H1 (cell line): ENCODE results near the gene ERC1. TPM values are rescaled to one million over a fixed set of nuclear protein-coding genes. Genes with fewer than 3 reads are reported as not detected.

Source experiments
- CTCF ChIA-PET: fragments of 300-600 bp; sonication (Branson Sonifier 250); formaldehyde crosslinking; loops from one replicate; lab custom pipeline; 2021; ENCODE audit not compliant: partially characterized antibody; lab: Charles Lee
- POLR2A ChIA-PET: fragments of 300-600 bp; sonication (Branson Sonifier 250); formaldehyde crosslinking; loops from one replicate; lab custom pipeline; 2021; ENCODE audit warnings: inconsistent platforms; ENCODE audit not compliant: partially characterized antibody; lab: Charles Lee
- DNase-seq, 2 experiments: peaks; one replicate each; pipeline versions ENCODE4 v3.0.0 to v3.0.0-alpha.2; 2010 to 2022; ENCODE audit warnings: low spot score in 2 of 2, low read depth in 1 of 2, mixed read lengths in 1 of 2
- FAIRE-seq: peaks from 2 replicates; lab custom pipeline; 2011; peaks lifted over from hg19 to GRCh38; lab: Jason Lieb, UNC
- H2AFZ ChIP-seq: 2 replicates; pipeline ENCODE4 v1.8.1; 2012; ENCODE audit warnings: low read length, inconsistent platforms
- H2AK5ac ChIP-seq: 2 replicates; pipeline ENCODE4 v1.6.1; 2013; ENCODE audit warnings: low read depth, low read length
- H2BK120ac ChIP-seq: replicated peaks from 2 replicates; pipeline ENCODE3; 2013; ENCODE audit warnings: low read depth, low read length, inconsistent platforms
- H2BK12ac ChIP-seq: 2 replicates; pipeline ENCODE4 v1.6.1; 2013; ENCODE audit warnings: low read depth, low read length
- H2BK15ac ChIP-seq: 2 replicates; pipeline ENCODE4 v1.6.1; 2013; ENCODE audit warnings: low read length
- H2BK20ac ChIP-seq: 2 replicates; pipeline ENCODE4 v1.6.1; 2013; ENCODE audit warnings: low read length
- H2BK5ac ChIP-seq: 2 replicates; pipeline ENCODE4 v1.6.1; 2013; ENCODE audit warnings: low read depth, low read length
- H3K14ac ChIP-seq: 2 replicates; pipeline ENCODE4 v1.6.1; 2013; ENCODE audit warnings: inconsistent platforms; ENCODE audit not compliant: insufficient read length
- H3K18ac ChIP-seq: 2 replicates; pipeline ENCODE4 v1.6.1; 2013; ENCODE audit warnings: low read length; ENCODE audit errors: extremely low read depth
- H3K23ac ChIP-seq: 2 replicates; pipeline ENCODE4 v1.6.1; 2013; ENCODE audit warnings: inconsistent platforms; ENCODE audit not compliant: insufficient read length
- H3K23me2 ChIP-seq: 2 replicates; pipeline ENCODE4 v1.6.1; 2013; ENCODE audit warnings: low read depth, low read length
- H3K27ac ChIP-seq: 2 replicates; pipeline ENCODE4 v1.6.1; 2011; ENCODE audit warnings: low read depth, low read length, inconsistent platforms
- H3K27me3 ChIP-seq, 4 experiments: replicated peaks in 1 of 4; 1 replicate in 1 of 4; 2 replicates in 3 of 4; pipeline versions ENCODE4 v1.6.1 to v1.8.1; 2011 to 2013; ENCODE audit warnings: low read length in 3 of 4, mild to moderate bottlenecking in 3 of 4, inconsistent platforms in 2 of 4, mixed read lengths in 2 of 4, moderate library complexity in 1 of 4; ENCODE audit not compliant: control insufficient read depth in 3 of 4, insufficient read depth in 3 of 4; ENCODE audit errors: extremely low read depth in 1 of 4
- H3K36me3 ChIP-seq, 4 experiments: 2 replicates each; pipeline versions ENCODE4 v1.6.1 to v1.8.1; 2011 to 2013; ENCODE audit warnings: mild to moderate bottlenecking in 4 of 4, low read length in 3 of 4, moderate library complexity in 2 of 4, control low read depth in 1 of 4, inconsistent platforms in 1 of 4; ENCODE audit not compliant: insufficient read depth in 4 of 4, control insufficient read depth in 2 of 4
- H3K4ac ChIP-seq: replicated peaks from 2 replicates; pipeline ENCODE3; 2013; ENCODE audit warnings: low read length, low read depth, mixed read lengths, inconsistent platforms; ENCODE audit not compliant: insufficient read length
- H3K4me1 ChIP-seq, 4 experiments: replicated peaks in 1 of 4; 1 replicate in 1 of 4; 2 replicates in 3 of 4; pipeline versions ENCODE4 v1.6.1 to v1.8.1; 2011 to 2013; ENCODE audit warnings: low read length in 3 of 4, inconsistent platforms in 2 of 4, mixed read lengths in 1 of 4; ENCODE audit not compliant: insufficient read depth in 4 of 4, control insufficient read depth in 3 of 4
- H3K4me2 ChIP-seq, 2 experiments: 2 replicates each; pipeline versions ENCODE4 v1.6.1 to v1.8.1; 2011 to 2013; ENCODE audit warnings: low read depth in 2 of 2, low read length in 2 of 2, control low read depth in 1 of 2, inconsistent platforms in 1 of 2, mild to moderate bottlenecking in 1 of 2; ENCODE audit not compliant: insufficient read depth in 1 of 2
- H3K4me3 ChIP-seq, 4 experiments: fragments of 200-600, 300-600 bp in 1 of 4; sonication (generic), shearing (Covaris generic), sonication (Bioruptor Twin) in 1 of 4; 2 replicates each; pipeline versions ENCODE4 v1.5.1 to v1.8.1; 2011 to 2016; ENCODE audit warnings: low read length in 4 of 4, low read depth in 3 of 4, control low read depth in 2 of 4, inconsistent platforms in 2 of 4, mild to moderate bottlenecking in 2 of 4, mixed read lengths in 1 of 4, moderate library complexity in 1 of 4; ENCODE audit not compliant: insufficient read depth in 2 of 4; ENCODE audit errors: extremely low read depth in 1 of 4
- H3K56ac ChIP-seq: replicated peaks from 2 replicates; pipeline ENCODE3; 2013; ENCODE audit warnings: low read depth, mild to moderate bottlenecking, mixed read lengths, low read length, inconsistent platforms; ENCODE audit not compliant: insufficient read length
- H3K79me1 ChIP-seq: 2 replicates; pipeline ENCODE4 v1.6.1; 2013; ENCODE audit warnings: low read depth, low read length, control low read depth
- H3K79me2 ChIP-seq, 2 experiments: 2 replicates each; pipeline versions ENCODE4 v1.6.1 to v1.8.1; 2012 to 2013; ENCODE audit warnings: low read length in 2 of 2, mild to moderate bottlenecking in 2 of 2, inconsistent platforms in 1 of 2; ENCODE audit not compliant: insufficient read depth in 2 of 2, control insufficient read depth in 1 of 2
- H3K9ac ChIP-seq, 4 experiments: replicated peaks in 1 of 4; 1 replicate in 1 of 4; 2 replicates in 3 of 4; pipeline versions ENCODE4 v1.6.1 to v1.8.1; 2011 to 2013; ENCODE audit warnings: low read depth in 3 of 4, low read length in 3 of 4, control low read depth in 2 of 4, mild to moderate bottlenecking in 2 of 4, moderate library complexity in 2 of 4, inconsistent platforms in 1 of 4; ENCODE audit errors: extremely low read depth in 1 of 4
- H3K9me3 ChIP-seq, 2 experiments: 2 replicates each; pipeline versions ENCODE4 v1.6.1 to v1.8.1; 2012 to 2013; ENCODE audit warnings: mild to moderate bottlenecking in 2 of 2, moderate library complexity in 2 of 2, control low read depth in 1 of 2, inconsistent platforms in 1 of 2, low read depth in 1 of 2, low read length in 1 of 2, mixed read lengths in 1 of 2; ENCODE audit not compliant: insufficient read depth in 2 of 2
- H4K20me1 ChIP-seq, 2 experiments: replicated peaks in 1 of 2; 2 replicates each; pipeline versions ENCODE3 to v1.8.1; 2011 to 2013; ENCODE audit warnings: inconsistent platforms in 2 of 2, low read length in 2 of 2, mild to moderate bottlenecking in 1 of 2; ENCODE audit not compliant: insufficient read depth in 2 of 2, control insufficient read depth in 1 of 2
- H4K5ac ChIP-seq: 2 replicates; pipeline ENCODE4 v1.6.1; 2013; ENCODE audit warnings: low read length, low read depth, mixed read lengths, inconsistent platforms; ENCODE audit not compliant: insufficient read length
- H4K8ac ChIP-seq: 2 replicates; pipeline ENCODE4 v1.8.0; 2013; ENCODE audit warnings: mild to moderate bottlenecking, moderate library complexity, low read length, inconsistent platforms; ENCODE audit not compliant: insufficient read depth; ENCODE audit errors: extremely low read depth
- H4K91ac ChIP-seq: replicated peaks from 2 replicates; pipeline ENCODE3; 2013; ENCODE audit warnings: low read length, mixed read lengths, inconsistent platforms; ENCODE audit not compliant: insufficient read length
- CHD2 ChIP-seq: IDR thresholded peaks from 2 replicates; pipeline ENCODE4 v1.6.1; 2012; ENCODE audit warnings: low read length, improper control_type of control experiment
- FOSL1 ChIP-seq: IDR thresholded peaks from 2 replicates; pipeline ENCODE4 v1.6.1; 2011; ENCODE audit warnings: mild to moderate bottlenecking, low read depth, low read length, moderate library complexity; ENCODE audit not compliant: insufficient read depth
- HDAC2 ChIP-seq, 2 experiments: fragments of 300-600 bp in 1 of 2; sonication (generic) in 1 of 2; IDR thresholded peaks; 2 replicates each; pipeline ENCODE4 v1.6.1; 2011 to 2012; ENCODE audit warnings: low read depth in 2 of 2, low read length in 2 of 2, mild to moderate bottlenecking in 2 of 2, moderate library complexity in 2 of 2, borderline replicate concordance in 1 of 2, inconsistent platforms in 1 of 2
- JUND ChIP-seq: IDR thresholded peaks from 2 replicates; pipeline ENCODE4 v1.6.1; 2011; ENCODE audit warnings: mild to moderate bottlenecking, improper control_type of control experiment, low read length
- KDM1A ChIP-seq: fragments of 200-600, 300-600 bp; sonication (generic); IDR thresholded peaks from 2 replicates; pipeline ENCODE4 v1.7.1; 2016; ENCODE audit warnings: mild to moderate bottlenecking, low read length, borderline replicate concordance
- SIRT6 ChIP-seq: IDR thresholded peaks from one replicate; pipeline ENCODE4 v1.7.1; 2012; ENCODE audit warnings: low read length, inconsistent platforms
- SUZ12 ChIP-seq: fragments of 200-600 bp; sonication (generic); IDR thresholded peaks from 2 replicates; pipeline ENCODE4 v1.6.1; 2012; ENCODE audit warnings: mild to moderate bottlenecking, inconsistent platforms, low read length, moderate library complexity, mixed read lengths
- WGBS, 2 experiments: shearing (Covaris generic) in 1 of 2; methylation state at CpG; one replicate each; pipeline versions ENCODE4 v1.1.6 to v1.1.7; 2013 to 2015; ENCODE audit warnings: low lambda C conversion rate in 2 of 2, mixed read lengths in 2 of 2, inconsistent platforms in 1 of 2, low coverage in 1 of 2, missing lambda C conversion rate in 1 of 2; ENCODE audit not compliant: insufficient replicate concordance in 2 of 2, insufficient coverage in 1 of 2, insufficient read length in 1 of 2; ENCODE audit errors: extremely low coverage in 1 of 2, missing lambda C conversion rate in 1 of 2; 5-methylcytosine and 5-hydroxymethylcytosine counted together
- polyA plus RNA-seq, 7 experiments: library from polyadenylated mRNA; depleted of rRNA in 3 of 7; stranded (reverse) in 5 of 7; unstranded in 2 of 7; fragments of >200 nt in 5 of 7; fragments of 200-250 nt in 2 of 7; gene quantifications; 1 replicate in 5 of 7; 2 replicates in 1 of 7; 4 replicates in 1 of 7; pipeline versions ENCODE4 v1.2.1 to v1.2.3, GENCODE V29; 2011 to 2013; ENCODE audit warnings: missing spikeins in 2 of 7, mixed read lengths in 2 of 7
- total RNA-seq: library from RNA; stranded (reverse); fragmentation: NEBNext Ultra II Directional; extraction: Animal tissue kit (Norgen Biotek cat#: 25700); gene quantifications from 2 replicates; pipeline ENCODE4 v1.2.1, GENCODE V29; 2021
- TF ChIP-seq, protein P1 (sequence below), 3 experiments: IDR thresholded peaks; 1 replicate in 2 of 3; 2 replicates in 1 of 3; pipeline versions ENCODE4 v1.5.1 to v1.6.1; 2011; ENCODE audit warnings: low read length in 3 of 3, mild to moderate bottlenecking in 3 of 3, inconsistent platforms in 2 of 3, low read depth in 1 of 3, moderate library complexity in 1 of 3; ENCODE audit not compliant: insufficient read depth in 1 of 3; ENCODE audit errors: control extremely low read depth in 1 of 3

Gene ERC1
- total and polyA plus RNA-seq, 2 of the 8 experiments (the other 6 are each of a cell fraction or from before 2014, with no cell fraction given), result 7.8 to 45.7 TPM

DNA sequence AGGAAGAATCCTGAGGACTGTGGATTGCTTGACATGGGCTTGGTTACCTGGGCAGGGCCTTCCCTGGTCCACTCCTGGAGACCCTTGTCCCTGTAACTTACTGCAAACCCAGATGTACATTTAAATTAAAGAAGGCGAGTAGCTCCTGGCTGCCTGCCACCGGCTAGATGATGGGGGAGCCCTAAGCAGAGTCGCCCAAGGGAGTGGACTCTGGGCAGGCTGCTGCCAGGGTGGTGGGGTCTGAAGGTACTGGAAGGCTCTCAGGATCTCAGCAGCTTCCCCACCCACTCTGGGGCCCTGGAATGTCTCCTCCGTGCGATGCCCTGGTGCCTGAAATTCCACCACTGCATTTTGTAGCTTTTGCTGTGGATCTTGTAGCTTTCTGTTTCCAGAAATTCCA, 528.6 kb downstream of the ERC1 start:
- Histone ChIP-seq H3K79me2 (no peaks in the 10 kb centered on the region), H3K79me1 (no peaks in the 10 kb centered on the region), H3K36me3 (no peaks in the 10 kb centered on the region), H2BK12ac (no peak overlapping the region), H3K18ac (no peak overlapping the region), H2BK20ac (no peak overlapping the region), H2BK5ac (no peak overlapping the region), H3K9ac (no peak overlapping the region), H4K5ac (no peak overlapping the region), H2AK5ac (no peak overlapping the region), H3K9me3 (peaks cover 0 to 1% of the 10 kb centered on the region in 2 experiments; a peak in 1 of 4 replicates), H2AFZ (no peak overlapping the region), H4K8ac (no peak overlapping the region), H3K14ac (no peak overlapping the region), H3K23ac (no peak overlapping the region), H4K20me1 (no peaks in the 10 kb centered on the region), H3K27ac (no peak overlapping the region), H3K4me2 (no peak overlapping the region), H3K27me3 (peaks cover 0 to 7% (median 2%) of the 10 kb centered on the region in 4 experiments; a peak in 3 of 7 replicates), H2BK120ac (no peak overlapping the region), H3K4ac (no peak overlapping the region), H3K4me3 (no peak overlapping the region), H3K23me2 (no peaks in the 10 kb centered on the region), H3K56ac (no peak overlapping the region), H3K4me1 (peaks cover 0 to 10% (median 8%) of the 10 kb centered on the region in 4 experiments; a peak in 6 of 7 replicates), H4K91ac (no peak overlapping the region), H2BK15ac (no peak overlapping the region)
- no peak for FAIRE-seq
- CTCF ChIA-PET, result interaction anchor here (0.6 to 5.2 kb wide), 4 partner anchors 16 to 88 kb away, joined by 3 to 88 read pairs (median 4); no protein-coding TSS in a partner anchor
- 85% methylated on average over 5 of the region's 5 CpGs; no CpG with 5 or more reads in 1 of the 2 experiments for whole genome bisulfite sequencing, 2 experiments
- no peak for DNase-seq
- POLR2A ChIA-PET, result interaction anchor here (0.9 kb wide), 1 partner anchor 74 kb away, joined by 3 read pairs; no protein-coding TSS in a partner anchor
- no peak for TF ChIP-seq FOSL1
- no peak for TF ChIP-seq SIRT6
- no peak for TF ChIP-seq KDM1A
- no peak for TF ChIP-seq CHD2
- no peak for TF ChIP-seq SUZ12
- no peak for TF ChIP-seq JUND
- TF ChIP-seq, protein P1, sequence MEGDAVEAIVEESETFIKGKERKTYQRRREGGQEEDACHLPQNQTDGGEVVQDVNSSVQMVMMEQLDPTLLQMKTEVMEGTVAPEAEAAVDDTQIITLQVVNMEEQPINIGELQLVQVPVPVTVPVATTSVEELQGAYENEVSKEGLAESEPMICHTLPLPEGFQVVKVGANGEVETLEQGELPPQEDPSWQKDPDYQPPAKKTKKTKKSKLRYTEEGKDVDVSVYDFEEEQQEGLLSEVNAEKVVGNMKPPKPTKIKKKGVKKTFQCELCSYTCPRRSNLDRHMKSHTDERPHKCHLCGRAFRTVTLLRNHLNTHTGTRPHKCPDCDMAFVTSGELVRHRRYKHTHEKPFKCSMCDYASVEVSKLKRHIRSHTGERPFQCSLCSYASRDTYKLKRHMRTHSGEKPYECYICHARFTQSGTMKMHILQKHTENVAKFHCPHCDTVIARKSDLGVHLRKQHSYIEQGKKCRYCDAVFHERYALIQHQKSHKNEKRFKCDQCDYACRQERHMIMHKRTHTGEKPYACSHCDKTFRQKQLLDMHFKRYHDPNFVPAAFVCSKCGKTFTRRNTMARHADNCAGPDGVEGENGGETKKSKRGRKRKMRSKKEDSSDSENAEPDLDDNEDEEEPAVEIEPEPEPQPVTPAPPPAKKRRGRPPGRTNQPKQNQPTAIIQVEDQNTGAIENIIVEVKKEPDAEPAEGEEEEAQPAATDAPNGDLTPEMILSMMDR (IDR thresholded peaks at IDR 0.05; ENCODE audit: control extremely low read depth in 1 of 3, insufficient read depth in 1 of 3, low read depth in 1 of 3, low read length in 3 of 3), result no peak
- no peak for TF ChIP-seq HDAC2 (IDR thresholded peaks at IDR 0.05; ENCODE audit: borderline replicate concordance in 1 of 2, low read depth in 2 of 2, low read length in 2 of 2)
